Measurements from ENCODE around the gene TRIM46.
A peak's percentile ranks its signal among the peaks of the same experiment; 100 is the strongest.

GRCh38 chr1:155210314-155211104, 36.9 kb downstream of the TRIM46 start:
- no peak for TF ChIP-seq CTCF (IDR thresholded peaks at IDR 0.05 in 8 of 11, conservative IDR thresholded peaks at IDR 0.05 in 3 of 11)
- peak in 1 of 3 donors; percentile 57 for TF ChIP-seq POLR2AphosphoS5 (IDR thresholded peaks at IDR 0.05)
- no peak for TF ChIP-seq POLR2A (IDR thresholded peaks at IDR 0.05)
